Brain pericyte (primary cell): Measurements from ENCODE around the gene MAP2K5.

Experiments
- DNase-seq: peaks from one replicate; pipeline ENCODE4 v3.0.0-alpha.2; 2012; ENCODE audit warnings: low read depth, low spot score

Gene MAP2K5

DNA sequence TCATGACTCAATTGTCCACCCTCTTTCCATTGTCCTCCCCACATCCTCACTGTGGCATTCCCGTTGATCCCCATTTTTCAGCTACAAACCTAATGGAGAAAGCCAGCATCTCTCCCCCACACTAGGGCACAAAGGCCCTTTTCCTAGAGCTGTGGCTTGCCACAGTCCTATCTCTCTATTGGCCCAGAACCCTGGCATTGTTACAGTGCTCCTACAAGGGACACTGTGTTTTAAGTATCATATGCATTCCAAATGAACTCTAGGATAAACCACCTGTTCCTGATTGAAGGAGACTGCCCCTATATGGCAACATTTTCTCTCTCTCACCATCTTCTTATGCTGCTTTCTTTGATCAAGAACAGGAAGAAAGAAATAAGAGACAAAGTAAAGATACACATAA lies 213.4 kb downstream of the MAP2K5 start:
- DNase-seq, result no peak

DNA sequence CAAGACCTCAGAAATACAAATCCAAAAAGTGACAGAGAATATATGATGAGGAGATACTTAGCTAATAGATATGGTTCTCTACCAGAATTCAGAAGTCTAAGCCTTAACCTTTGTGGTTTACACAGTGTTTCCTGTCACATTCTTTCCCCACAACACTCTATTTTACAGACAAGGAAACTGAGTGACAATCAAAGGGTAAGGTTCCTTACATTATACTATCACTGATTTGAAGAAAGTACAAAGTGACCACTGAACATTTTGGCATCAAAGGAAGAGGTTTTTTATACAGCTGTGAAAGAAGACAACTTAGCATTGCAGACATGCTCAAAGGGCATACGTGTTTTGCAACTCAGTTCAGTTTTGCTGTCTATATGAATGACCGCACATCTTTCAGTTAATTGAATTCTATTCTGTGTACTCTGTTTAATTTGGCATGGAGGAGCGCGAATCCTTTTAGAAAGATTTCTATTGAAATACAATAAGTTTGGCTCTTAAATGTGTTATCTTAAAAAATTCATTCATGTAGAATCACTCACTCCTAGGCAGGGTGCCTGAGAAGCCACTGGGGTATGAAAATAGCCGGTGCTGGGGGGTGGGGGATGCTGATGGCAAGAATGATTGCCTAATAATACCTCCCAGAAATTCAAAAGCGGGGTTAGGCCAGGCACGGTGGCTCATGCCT lies 216.3 kb downstream of the MAP2K5 start:
- DNase-seq, result no peak

DNA sequence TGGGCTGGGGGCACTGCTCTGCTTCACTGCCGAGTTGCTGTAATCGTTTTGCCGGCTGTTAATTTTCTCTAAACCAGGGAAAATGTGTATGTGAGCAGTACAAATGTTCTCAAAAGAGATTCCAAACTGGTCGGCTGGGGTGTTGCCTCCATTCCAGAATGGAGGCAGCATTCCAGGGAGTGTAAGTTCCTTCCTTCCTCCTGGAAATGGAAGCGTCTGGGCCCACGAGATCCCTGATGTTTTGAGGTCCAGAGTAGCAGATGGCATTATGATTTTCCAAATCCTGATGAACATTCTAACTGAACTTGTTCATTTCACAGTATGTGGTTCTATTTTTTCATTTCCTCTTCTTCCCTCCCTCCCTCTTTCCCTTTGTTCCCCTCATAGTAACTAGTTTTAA lies 218.4 kb downstream of the MAP2K5 start:
- DNase-seq, result no peak

DNA sequence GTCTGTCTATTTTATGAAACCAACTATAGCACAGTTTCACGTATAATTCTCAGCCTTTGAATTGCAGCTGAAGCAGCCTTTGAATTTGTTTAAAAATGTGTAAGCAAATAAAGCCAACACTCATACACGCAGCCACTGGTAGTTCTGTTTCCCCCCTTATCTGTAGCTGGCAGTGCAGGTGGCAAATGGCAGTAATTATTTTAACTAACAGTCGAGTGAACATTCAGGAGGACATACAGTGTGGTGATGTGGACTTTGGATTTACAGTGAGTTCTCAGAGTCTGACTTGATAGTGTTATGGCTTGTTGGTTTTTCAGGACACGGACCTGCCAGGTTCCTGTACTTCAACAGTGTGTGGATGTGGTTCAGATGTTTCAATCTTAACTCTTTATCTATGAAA lies 218.8 kb downstream of the MAP2K5 start:
- no peak for DNase-seq

DNA sequence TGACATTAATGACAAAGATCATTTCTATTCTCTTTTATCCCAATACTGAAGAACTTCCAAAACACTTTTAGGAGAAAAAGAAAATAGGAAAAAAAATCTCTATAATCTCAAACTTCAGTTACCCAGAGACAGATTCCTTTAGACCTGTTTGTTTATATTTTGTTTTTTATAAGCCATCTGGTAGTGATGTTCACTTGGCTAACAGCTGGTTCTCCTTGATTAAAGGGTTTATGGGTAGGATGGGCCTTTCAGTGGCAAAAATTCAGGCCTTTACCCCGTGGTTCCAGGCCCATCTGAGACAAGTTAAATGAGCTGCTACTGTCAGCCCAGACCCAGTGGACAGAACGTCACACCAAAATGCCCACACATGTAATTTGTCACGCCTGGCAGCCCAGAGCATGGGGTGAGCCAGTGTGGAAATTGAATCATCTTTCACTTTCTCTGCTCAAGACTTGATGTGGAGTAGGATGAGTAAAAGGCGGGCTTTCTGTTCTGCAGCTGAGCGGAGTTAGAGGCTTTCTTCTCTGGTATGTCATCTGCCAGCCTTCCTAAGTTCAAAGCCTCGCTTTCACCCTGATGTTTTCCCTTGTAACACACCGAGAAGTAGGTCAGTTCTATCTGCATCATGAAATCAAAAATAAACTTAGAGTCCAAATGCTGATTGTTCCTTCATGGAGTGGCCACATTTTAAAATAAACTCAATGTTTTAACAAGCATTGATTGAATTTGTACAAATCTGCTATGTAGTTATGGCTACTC lies 220.3 kb downstream of the MAP2K5 start:
- DNase-seq, result no peak

DNA sequence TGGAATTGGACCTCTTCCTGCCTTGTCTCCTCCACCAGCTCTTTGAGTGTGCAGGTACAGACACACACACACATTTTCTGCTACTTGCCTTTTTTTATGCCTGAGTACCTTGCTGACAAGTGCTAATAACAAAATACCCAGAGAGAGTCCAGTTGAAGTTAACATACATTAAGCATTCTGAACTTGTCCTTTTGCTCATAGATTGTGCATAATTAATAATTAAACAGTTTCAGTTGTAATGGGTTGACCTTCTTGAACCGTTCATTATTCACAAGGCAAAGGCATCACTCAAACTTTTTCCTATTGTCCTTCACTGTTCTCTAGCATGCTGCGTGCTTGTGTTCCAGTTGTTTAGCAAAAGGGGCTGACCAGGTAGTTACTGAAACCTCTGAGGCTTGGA lies 223.2 kb downstream of the MAP2K5 start:
- no peak for DNase-seq

DNA sequence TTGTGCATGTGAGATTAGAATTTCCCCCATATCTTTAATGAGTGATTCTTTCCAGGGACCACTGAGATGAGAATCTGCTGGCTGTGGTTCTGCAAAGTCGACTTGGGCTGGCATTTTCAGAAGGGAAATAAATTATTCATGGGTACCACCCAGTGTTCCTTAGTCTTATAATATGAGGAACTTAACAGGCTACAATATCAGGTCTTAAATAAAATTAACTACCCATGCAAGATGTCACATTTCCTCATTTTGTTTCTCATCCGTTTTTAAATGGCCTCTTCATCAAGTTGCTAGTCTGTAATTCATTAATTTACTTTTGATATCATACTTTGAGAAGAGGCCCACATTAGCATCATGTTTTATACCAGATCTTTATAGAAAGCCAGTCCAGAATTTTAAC lies 224.5 kb downstream of the MAP2K5 start:
- DNase-seq, result no peak

DNA sequence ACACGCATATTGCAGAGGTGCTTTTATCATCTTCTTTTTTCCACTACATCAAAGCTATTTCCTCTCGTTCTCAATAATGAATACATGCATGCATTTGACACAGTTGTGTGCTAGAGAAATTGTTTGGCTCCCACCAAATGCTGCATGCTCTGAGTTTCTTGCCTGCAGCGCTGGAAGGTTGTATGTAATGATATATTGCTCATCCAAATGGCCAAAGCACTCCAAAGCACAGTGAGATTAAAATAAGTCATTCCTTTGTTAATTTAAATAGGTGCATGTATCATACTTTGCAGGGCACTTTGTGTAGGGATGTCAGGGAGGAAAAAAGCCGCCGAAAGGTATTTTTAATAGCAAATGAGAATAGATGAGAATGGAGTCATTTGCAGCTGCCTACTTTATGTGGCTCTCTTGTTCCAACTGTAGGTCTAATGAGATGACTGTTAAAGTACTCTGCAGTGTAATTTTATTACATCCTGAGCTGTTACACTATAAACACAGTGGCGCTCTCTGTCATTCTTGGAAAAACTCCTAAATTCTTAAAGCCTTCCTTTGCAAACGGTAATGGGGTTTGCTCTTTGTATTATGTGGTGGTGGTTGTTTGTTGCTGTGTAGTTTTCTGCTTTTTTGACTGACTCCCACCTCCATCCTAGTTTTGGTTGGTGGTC lies 225.9 kb downstream of the MAP2K5 start:
- no peak for DNase-seq

DNA sequence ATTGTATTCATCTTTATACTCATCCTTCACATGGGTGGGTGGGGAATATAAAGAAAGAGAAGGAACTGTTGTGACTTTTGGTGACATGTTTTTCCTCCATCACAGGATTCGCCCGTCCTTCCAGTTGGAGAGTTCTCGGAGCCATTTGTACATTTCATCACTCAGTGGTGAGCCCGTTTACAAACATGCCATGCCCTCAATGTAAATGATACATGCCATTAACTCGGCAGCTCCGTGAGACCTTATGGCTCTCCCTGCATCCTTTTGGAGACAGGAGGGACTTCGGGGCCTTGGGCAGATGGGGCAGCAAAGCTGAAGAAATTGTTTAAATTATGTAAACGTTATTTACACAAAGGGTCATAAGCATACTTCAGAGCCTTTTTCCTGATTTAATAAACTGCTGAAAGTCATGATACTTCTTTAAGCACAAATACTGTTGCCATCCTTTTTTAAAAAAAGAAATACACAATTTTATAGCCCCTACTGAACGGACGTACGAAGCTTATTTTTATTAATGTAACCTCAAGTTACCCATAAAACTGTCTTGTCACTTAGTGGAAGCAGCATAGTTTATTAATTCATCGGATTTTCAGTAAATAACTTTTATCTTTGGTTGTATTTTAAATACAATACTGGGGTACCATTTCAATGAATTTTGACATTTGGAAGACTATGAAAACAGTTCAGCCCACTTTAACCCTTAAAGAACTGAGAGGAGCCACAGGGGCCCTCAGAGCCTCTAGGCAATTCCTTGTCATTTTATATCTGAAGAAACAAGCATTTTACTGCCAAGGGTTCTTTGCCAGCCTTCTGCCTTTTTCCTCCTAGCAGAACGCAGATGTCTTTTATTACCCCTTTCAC lies 227.2 kb downstream of the MAP2K5 start:
- DNase-seq, result no peak

DNA sequence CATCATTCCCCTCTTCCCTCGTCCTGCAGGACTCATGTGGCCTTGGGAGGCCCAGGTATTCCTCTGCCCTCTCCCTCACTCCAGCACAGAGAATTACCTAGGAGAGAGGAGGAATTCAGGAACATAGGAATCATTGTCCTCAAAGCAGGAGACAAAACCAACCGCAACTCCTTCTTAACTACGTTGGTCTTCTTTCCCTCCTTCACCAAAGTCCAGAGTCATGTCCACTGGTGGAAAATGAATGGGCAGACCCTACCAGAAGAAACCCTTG lies 227.8 kb downstream of the MAP2K5 start:
- DNase-seq, result no peak

DNA sequence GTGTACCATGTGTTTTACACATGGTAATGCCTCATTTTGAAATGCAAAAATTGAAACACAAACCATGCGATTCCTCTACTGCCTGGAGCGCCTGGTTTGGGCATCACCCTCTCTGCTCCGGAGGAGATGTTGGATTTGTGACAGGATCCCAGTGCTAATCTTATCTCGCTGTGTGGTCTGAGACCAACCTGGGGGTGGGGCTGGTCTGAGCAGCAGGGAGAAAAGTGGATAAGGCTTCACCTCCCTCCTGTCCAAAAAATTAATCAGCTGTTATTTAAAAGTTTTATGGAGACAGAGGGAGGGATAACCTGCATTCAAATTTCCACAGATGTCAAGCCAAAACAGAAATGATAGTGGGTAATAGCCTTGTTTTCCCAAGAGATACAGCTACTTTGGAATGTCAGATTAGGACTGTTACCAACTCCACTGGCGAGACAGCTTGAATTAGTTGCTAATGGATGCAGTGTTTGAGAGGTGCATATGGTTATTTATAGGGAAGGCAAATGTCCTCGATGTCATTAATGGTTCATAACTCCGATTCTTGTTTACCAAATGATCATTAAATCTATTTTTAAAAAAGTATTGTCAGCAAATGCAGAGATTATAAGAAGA lies 228.8 kb downstream of the MAP2K5 start:
- DNase-seq, result no peak

DNA sequence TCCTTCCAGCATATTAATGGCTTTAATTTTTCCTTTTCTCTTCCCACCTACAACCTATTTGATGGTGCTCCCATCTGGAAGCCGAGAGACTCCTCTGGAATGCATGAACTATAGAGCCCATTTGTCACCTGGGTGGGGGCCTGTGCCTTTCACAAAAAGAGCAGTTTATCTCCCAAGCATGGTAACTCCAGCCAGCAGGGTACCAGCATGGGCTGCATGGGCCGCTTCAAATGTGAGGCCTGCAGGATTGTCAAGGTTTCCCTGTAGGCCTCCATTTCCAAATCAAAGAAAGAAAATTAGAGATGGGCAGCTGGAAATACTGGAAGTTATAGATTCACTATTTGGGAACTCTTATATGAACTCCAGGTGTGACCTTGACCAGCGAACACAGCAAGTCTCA lies 232.1 kb downstream of the MAP2K5 start:
- DNase-seq, result no peak

DNA sequence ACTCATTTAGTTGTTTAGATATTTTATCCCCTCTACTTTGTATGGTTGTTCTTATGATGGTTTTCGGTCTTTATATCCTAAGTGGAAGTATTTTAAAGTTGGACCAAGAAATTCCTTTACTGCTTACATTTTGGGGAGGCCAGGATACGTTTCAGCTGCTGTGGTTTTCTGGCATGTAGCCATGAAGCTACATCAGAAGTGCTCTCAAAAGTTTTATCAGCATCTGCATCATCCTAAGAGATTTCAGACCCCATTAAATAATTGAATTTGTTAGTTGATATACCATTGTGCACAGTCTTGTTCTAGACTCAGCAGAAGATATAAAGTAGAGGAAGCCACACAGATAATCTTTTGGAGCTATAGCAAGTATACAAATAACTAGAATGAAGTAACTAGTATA lies 232.7 kb downstream of the MAP2K5 start:
- DNase-seq, result no peak

DNA sequence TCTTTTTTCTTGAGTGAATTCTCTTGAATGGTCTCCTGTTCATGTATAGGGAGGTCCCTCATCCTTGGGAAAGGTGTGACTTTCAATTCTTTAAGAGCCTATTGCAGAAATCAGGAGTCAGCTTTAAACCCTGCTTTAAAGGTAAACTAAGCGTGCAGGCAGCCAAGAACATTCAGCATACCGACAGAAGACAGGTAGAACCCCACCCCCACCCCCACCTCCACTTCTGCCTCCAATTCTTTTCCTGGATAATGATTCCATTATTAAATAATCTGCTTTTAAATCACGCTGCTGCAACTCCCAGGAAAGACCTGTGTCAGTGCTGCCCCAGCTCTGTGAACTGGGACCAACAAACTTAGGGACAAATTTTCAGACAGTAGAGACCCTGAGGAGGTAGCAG lies 233.5 kb downstream of the MAP2K5 start:
- DNase-seq, result no peak

DNA sequence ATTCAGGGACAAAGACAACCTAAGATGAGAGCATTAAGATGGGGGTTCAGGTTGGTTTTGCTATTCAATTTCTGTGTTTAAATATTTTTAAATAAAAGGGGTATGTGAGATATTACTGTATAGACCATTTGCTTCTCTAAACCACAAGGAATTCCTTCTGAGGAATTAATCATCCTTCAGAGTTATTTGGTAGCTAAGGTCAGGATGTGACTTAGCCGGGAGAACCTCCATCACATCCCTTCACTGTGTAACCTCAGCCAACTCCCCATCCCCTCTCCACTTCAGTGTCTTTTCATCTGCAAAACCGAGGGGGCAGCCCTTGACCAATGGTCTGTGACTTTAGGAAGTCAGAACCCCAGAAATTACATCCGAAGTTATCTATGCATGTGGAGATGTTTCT lies 234.1 kb downstream of the MAP2K5 start:
- DNase-seq, result no peak

DNA sequence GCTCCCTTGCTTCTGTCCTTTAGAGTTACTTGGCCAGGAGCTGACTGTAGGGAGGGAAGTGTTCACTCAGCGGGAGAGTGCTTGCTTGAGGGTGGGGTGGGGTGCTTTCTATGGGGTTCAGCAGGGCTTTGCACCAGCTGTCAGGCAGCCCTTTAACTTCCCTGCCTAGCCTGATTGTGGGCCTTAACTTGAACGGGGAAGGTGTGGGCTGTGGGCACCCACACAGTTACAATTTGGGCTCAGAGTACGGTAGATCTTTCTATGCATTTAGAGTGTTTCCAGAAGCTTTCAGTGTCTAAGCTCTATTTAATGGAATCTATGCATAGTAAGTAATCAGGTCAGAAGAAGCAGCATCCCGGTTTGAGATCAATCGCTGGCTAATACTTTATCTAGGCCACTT lies 234.6 kb downstream of the MAP2K5 start:
- no peak for DNase-seq

DNA sequence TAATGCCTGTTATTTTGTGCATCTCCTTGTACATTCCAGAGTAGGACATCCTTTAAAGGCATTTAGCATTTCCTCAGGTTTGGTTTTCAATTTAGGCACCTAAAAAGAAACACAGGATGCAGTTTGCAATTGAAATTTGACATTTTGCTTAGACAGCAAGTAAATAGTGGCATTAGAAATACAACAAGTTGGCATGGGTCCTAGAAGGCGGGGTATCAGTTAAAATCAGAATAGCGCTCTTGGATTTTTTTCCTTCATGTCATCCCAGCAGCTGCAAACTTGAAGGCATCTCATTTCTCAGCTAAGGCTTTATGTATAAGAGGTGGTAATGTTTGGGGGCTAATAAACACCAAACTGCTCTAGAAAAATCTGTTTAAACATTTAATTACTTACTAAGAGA lies 235.3 kb downstream of the MAP2K5 start:
- no peak for DNase-seq

DNA sequence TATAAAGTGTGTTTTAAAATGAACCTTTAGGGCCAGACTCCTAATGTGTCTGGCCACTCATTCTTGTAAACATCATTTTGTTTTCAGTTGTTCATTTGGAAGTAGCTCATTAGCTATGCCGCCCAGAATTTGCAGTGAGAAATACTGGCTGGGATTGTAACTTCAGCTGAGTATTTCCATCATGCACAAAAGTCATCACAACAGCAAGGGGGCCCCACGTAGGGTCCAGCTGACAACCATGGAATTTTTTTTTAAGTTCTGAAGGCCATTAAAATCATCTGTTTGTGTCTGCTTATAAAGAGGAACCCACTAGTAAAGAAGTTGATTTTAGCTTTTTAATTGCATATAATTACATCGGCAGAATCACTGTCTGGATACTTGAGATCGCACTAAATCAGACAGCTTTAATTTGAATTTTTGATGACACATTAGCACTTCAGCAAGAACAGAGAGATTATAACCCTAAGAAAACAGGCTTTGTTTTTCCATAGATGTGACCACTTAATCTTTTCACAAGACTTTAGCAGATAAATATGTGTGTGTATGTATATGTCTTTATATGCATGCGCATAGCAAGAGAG lies 236.6 kb downstream of the MAP2K5 start:
- DNase-seq, result no peak

DNA sequence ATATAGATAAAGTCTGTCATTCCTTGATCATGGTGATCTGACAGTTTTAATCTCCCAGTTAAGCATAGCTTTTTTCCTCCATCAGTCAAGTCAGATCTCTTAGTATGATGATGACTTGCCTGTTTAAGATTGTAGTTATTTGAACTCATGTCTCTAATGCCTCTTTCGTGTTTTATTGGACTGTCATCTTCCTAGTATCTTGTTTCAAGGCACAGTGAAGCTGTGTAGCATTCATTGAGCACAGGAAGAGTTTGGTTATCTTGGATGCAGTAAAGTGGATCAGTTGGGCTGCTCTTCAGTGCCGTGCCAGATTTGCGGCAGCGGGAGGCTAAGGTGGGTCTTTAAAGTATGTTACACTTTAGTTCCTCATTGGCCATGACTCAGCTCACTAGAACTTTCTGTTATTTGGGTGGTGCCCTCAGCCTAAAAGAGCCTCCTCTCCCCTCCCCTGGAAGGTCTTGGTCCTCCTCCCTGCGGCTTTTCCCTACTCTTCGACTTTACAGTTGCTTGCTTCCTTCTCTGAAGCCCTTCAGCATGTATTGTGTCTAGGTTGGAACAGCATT lies 237.1 kb downstream of the MAP2K5 start:
- no peak for DNase-seq

DNA sequence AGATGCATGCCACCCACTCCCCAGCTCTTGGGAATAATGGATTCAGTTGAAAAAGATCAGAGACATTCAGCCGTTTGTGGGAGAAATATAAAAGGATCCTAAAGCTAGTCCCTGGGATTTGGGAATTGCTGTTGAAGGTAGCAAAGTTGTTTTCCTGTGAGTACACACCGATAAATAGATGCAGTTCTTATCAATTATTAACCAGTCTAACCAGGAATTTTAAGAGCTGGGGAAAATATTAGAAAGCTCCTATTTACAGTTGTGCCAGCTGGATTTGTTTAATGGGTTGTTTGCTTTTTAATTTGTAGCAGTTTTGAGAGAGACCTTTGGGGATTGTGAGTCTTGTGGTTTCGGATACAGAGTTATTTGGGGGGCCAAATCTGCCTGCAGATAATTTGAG lies 238.6 kb downstream of the MAP2K5 start:
- DNase-seq, result no peak
